Activated naive CD4-positive, alpha-beta T cell treated with anti-CD3 and anti-CD28 coated beads, Interleukin-2, amount 50 U/mL, for 72 hours (primary cell): Measurements from ENCODE around the gene COMMD2. TPM values are rescaled to one million over a fixed set of nuclear protein-coding genes. Genes with fewer than 3 reads are reported as not detected.
A peak's percentile ranks its signal among the peaks of the same experiment; 100 is the strongest.

Experiments used
- ATAC-seq, 2 donors: fragments of 150-1000 bp; cut with Tn5 transposase; 2 replicates each; pipeline ENCODE4 v1.10.0; 2021; ENCODE audit warnings: mild to moderate bottlenecking in 2 of 2, moderate library complexity in 2 of 2
- DNase-seq, 2 donors: peaks; one replicate each; pipeline ENCODE4 v3.0.0; 2021 to 2022; ENCODE audit warnings: low spot score in 2 of 2
- H3K27ac Mint-ChIP-seq, 2 donors: one replicate each; pipeline ENCODE4 v1.8.0; 2022; ENCODE audit warnings: mild to moderate bottlenecking in 2 of 2, mixed read lengths in 2 of 2
- H3K36me3 Mint-ChIP-seq, 2 donors: one replicate each; pipeline ENCODE4 v1.8.0; 2022; ENCODE audit warnings: mixed read lengths in 2 of 2
- H3K9me3 Mint-ChIP-seq, 2 donors: one replicate each; pipeline ENCODE4 v1.8.0; 2022; ENCODE audit warnings: mixed read lengths in 2 of 2
- total RNA-seq, 2 donors: library from RNA; stranded (reverse); gene quantifications; one replicate each; pipeline ENCODE4 v1.2.3, GENCODE V29; 2022

COMMD2 gene
- 10 to 100 TPM; 24.6 to 25.0 TPM for total RNA-seq

GRCh38 chr3:149752051-149752787 lies at the start of gene COMMD2:
COMMD2 (minus strand) TSS chr3:149752489; CDS start chr3:149752444, 45 bp downstream.
- Mint-ChIP-seq H3K9me3 (peaks cover 0 to 2% of the 10 kb centered on the region in 2 donors), H3K27ac (peak within 1 kb of the TSS; percentile 94 to 95), H3K36me3 (peaks cover 9 to 18% of the 10 kb centered on the region in 2 donors)
- ATAC-seq (peak; percentile 99), DNase-seq (peak; percentile 75 to 78)

GRCh38 chr3:149801639-149802038 lies 49.4 kb upstream of the COMMD2 start:
- Mint-ChIP-seq H3K36me3 (no peaks in the 10 kb centered on the region), H3K27ac (no peak overlapping the region), H3K9me3 (no peaks in the 10 kb centered on the region)
- ATAC-seq: no peak
- no peak for DNase-seq

GRCh38 chr3:149801195-149801594 lies 48.9 kb upstream of the COMMD2 start:
- H3K36me3 Mint-ChIP-seq: no peaks in the 10 kb centered on the region
- no peaks in the 10 kb centered on the region for H3K9me3 Mint-ChIP-seq
- no peak overlapping the region for H3K27ac Mint-ChIP-seq
- ATAC-seq (no peak), DNase-seq (no peak)

GRCh38 chr3:149800693-149801092 lies 48.4 kb upstream of the COMMD2 start:
- Mint-ChIP-seq H3K9me3 (no peaks in the 10 kb centered on the region), H3K36me3 (no peaks in the 10 kb centered on the region), H3K27ac (no peak overlapping the region)
- DNase-seq (no peak), ATAC-seq (no peak)

- ATAC-seq: no peak
- Mint-ChIP-seq H3K9me3 (no peaks in the 10 kb centered on the region), H3K27ac (no peak overlapping the region), H3K36me3 (no peaks in the 10 kb centered on the region)
- no peak for DNase-seq
Observed at GRCh38 chr3:149796026-149796425, 43.7 kb upstream of the COMMD2 start.

GRCh38 chr3:149792452-149793270 lies 40.4 kb upstream of the COMMD2 start, which contains the start of gene ANKUB1:
ANKUB1 (minus strand) TSS chr3:149792554; CDS start chr3:149792366, 188 bp downstream.
- H3K9me3 Mint-ChIP-seq: no peaks in the 10 kb centered on the region
- DNase-seq (no peak), ATAC-seq (no peak)
- no peaks in the 10 kb centered on the region for H3K36me3 Mint-ChIP-seq
- no peak within 1 kb of the TSS for H3K27ac Mint-ChIP-seq

GRCh38 chr3:149790698-149791097 lies 38.4 kb upstream of the COMMD2 start:
- DNase-seq (no peak), ATAC-seq (no peak)
- no peaks in the 10 kb centered on the region for H3K9me3 Mint-ChIP-seq
- H3K36me3 Mint-ChIP-seq: peaks cover 0 to 5% of the 10 kb centered on the region in 2 donors
- no peak overlapping the region for H3K27ac Mint-ChIP-seq

- peaks cover 0 to 5% of the 10 kb centered on the region in 2 donors for H3K36me3 Mint-ChIP-seq
- H3K27ac Mint-ChIP-seq: no peak overlapping the region
- H3K9me3 Mint-ChIP-seq: no peaks in the 10 kb centered on the region
- DNase-seq: no peak
- ATAC-seq: no peak
Observed at GRCh38 chr3:149790268-149790667, 38.0 kb upstream of the COMMD2 start.

GRCh38 chr3:149784064-149784704 lies 31.9 kb upstream of the COMMD2 start:
- DNase-seq (no peak), ATAC-seq (no peak)
- Mint-ChIP-seq H3K36me3 (peaks cover 0 to 5% of the 10 kb centered on the region in 2 donors), H3K9me3 (no peaks in the 10 kb centered on the region), H3K27ac (no peak overlapping the region)

- Mint-ChIP-seq H3K9me3 (no peaks in the 10 kb centered on the region), H3K27ac (no peak overlapping the region), H3K36me3 (peaks cover 0 to 5% of the 10 kb centered on the region in 2 donors)
- ATAC-seq (no peak), DNase-seq (no peak)
Observed at GRCh38 chr3:149783576-149783975, 31.3 kb upstream of the COMMD2 start.

- no peak overlapping the region for H3K27ac Mint-ChIP-seq
- H3K36me3 Mint-ChIP-seq: peaks cover 0 to 5% of the 10 kb centered on the region in 2 donors
- ATAC-seq (no peak), DNase-seq (no peak)
- H3K9me3 Mint-ChIP-seq: no peaks in the 10 kb centered on the region
Observed at GRCh38 chr3:149781741-149782140, 29.5 kb upstream of the COMMD2 start.

- no peaks in the 10 kb centered on the region for H3K9me3 Mint-ChIP-seq
- ATAC-seq: no peak
- no peak for DNase-seq
- H3K36me3 Mint-ChIP-seq: peaks cover 0 to under 1% of the 10 kb centered on the region in 2 donors
- no peak overlapping the region for H3K27ac Mint-ChIP-seq
Observed at GRCh38 chr3:149781211-149781610, 28.9 kb upstream of the COMMD2 start.

- H3K9me3 Mint-ChIP-seq: no peaks in the 10 kb centered on the region
- DNase-seq (no peak), ATAC-seq (no peak)
- H3K27ac Mint-ChIP-seq: no peak overlapping the region
- no peaks in the 10 kb centered on the region for H3K36me3 Mint-ChIP-seq
Observed at GRCh38 chr3:149777414-149778214, 25.3 kb upstream of the COMMD2 start.

- no peaks in the 10 kb centered on the region for H3K36me3 Mint-ChIP-seq
- ATAC-seq: no peak
- DNase-seq: no peak
- no peak overlapping the region for H3K27ac Mint-ChIP-seq
- no peaks in the 10 kb centered on the region for H3K9me3 Mint-ChIP-seq
Observed at GRCh38 chr3:149776170-149776569, 23.9 kb upstream of the COMMD2 start.

GRCh38 chr3:149772861-149773260 lies 20.6 kb upstream of the COMMD2 start:
- ATAC-seq: no peak
- Mint-ChIP-seq H3K27ac (no peak overlapping the region), H3K9me3 (no peaks in the 10 kb centered on the region), H3K36me3 (no peaks in the 10 kb centered on the region)
- DNase-seq: no peak

GRCh38 chr3:149771652-149772271 lies 19.5 kb upstream of the COMMD2 start:
- H3K27ac Mint-ChIP-seq: no peak overlapping the region
- H3K36me3 Mint-ChIP-seq: no peaks in the 10 kb centered on the region

More at GRCh38 chr3:149771652-149772271, 19.5 kb upstream of the COMMD2 start:
- H3K9me3 Mint-ChIP-seq: no peaks in the 10 kb centered on the region
- DNase-seq (peak in 1 of 2 donors; percentile 58), ATAC-seq (peak; percentile 61 to 63)
